HEK293 (cell line): ENCODE data around the gene CLEC2L.

Source experiments
- CTCF ChIA-PET: fragments of 350-600 bp; formaldehyde crosslinking; extraction: SDS; loops from one replicate; lab custom pipeline; 2021; ENCODE audit warnings: antibody characterized with exemption; lab: Yijun Ruan, JAX
- POLR2A ChIA-PET: fragments of 300-600 bp; formaldehyde crosslinking; extraction: SDS; loops from one replicate; lab custom pipeline; 2020; ENCODE audit warnings: antibody characterized with exemption, inconsistent platforms; lab: Yijun Ruan, JAX
- H3K27ac ChIP-seq: fragments of 200-500 bp; sonication (Bioruptor generic); 2 replicates; pipeline ENCODE4 v1.5.1; 2014; ENCODE audit warnings: low read depth, low read length, control low read depth, inconsistent platforms; ENCODE audit errors: extremely low read depth
- H3K36me3 ChIP-seq, 2 experiments: fragments of 200-500 bp in 1 of 2; sonication (Bioruptor generic) in 1 of 2; 1 replicate in 1 of 2; 2 replicates in 1 of 2; pipeline ENCODE4 v1.5.1; 2014 to 2017; ENCODE audit warnings: inconsistent platforms in 2 of 2, low read length in 2 of 2; ENCODE audit not compliant: control insufficient read depth in 2 of 2, insufficient read depth in 1 of 2
- H3K4me1 ChIP-seq: fragments of 200-500 bp; sonication (Bioruptor generic); 2 replicates; pipeline ENCODE4 v1.5.1; 2014; ENCODE audit warnings: mild to moderate bottlenecking, low read length, inconsistent platforms; ENCODE audit not compliant: control insufficient read depth, insufficient read depth
- H3K4me3 ChIP-seq: 2 replicates; pipeline ENCODE4 v1.5.1; 2011; ENCODE audit warnings: low read depth, mild to moderate bottlenecking, control low read depth, low read length, moderate library complexity
- H3K9me3 ChIP-seq: fragments of 200-500 bp; sonication (Bioruptor generic); 2 replicates; pipeline ENCODE4 v1.5.1; 2014; ENCODE audit warnings: low read depth, low read length, inconsistent platforms; ENCODE audit not compliant: control insufficient read depth, insufficient read depth
- EGR2 ChIP-seq: fragments of 450-650 bp; formaldehyde crosslinking; IDR thresholded peaks from 2 replicates; pipeline ENCODE4 v1.5.1; 2016; ENCODE audit warnings: low read depth, missing biosample characterization, missing genetic modification characterization
- GLI4 ChIP-seq: fragments of 450-650 bp; formaldehyde crosslinking; IDR thresholded peaks from 2 replicates; pipeline ENCODE4 v1.5.1; 2016; ENCODE audit warnings: missing biosample characterization, missing genetic modification characterization
- KLF17 ChIP-seq: fragments of 450-650 bp; formaldehyde crosslinking; IDR thresholded peaks from 2 replicates; pipeline ENCODE4 v1.5.1; 2016; ENCODE audit warnings: missing biosample characterization, missing genetic modification characterization
- KLF9 ChIP-seq: fragments of 450-650 bp; formaldehyde crosslinking; IDR thresholded peaks from 2 replicates; pipeline ENCODE4 v1.5.1; 2016; ENCODE audit warnings: missing biosample characterization, missing genetic modification characterization, low read depth
- MZF1 ChIP-seq: fragments of 450-650 bp; formaldehyde crosslinking; IDR thresholded peaks from 2 replicates; pipeline ENCODE4 v1.5.1; 2017; ENCODE audit warnings: missing biosample characterization, missing genetic modification characterization, borderline replicate concordance
- REST ChIP-seq: fragments of 450-650 bp; formaldehyde crosslinking; IDR thresholded peaks from 2 replicates; pipeline ENCODE4 v1.5.1; 2016; ENCODE audit warnings: missing biosample characterization, missing genetic modification characterization
- SP7 ChIP-seq: fragments of 450-650 bp; formaldehyde crosslinking; IDR thresholded peaks from 2 replicates; pipeline ENCODE4 v1.5.1; 2016; ENCODE audit warnings: missing biosample characterization, missing genetic modification characterization
- YY1 ChIP-seq: fragments of 450-650 bp; formaldehyde crosslinking; IDR thresholded peaks from 2 replicates; pipeline ENCODE4 v1.5.1; 2018; ENCODE audit warnings: missing biosample characterization, missing genetic modification characterization
- ZBTB21 ChIP-seq: fragments of 450-650 bp; formaldehyde crosslinking; IDR thresholded peaks from 2 replicates; pipeline ENCODE4 v1.5.1; 2017; ENCODE audit warnings: missing biosample characterization, missing genetic modification characterization
- ZEB2 ChIP-seq: fragments of 450-650 bp; formaldehyde crosslinking; IDR thresholded peaks from 2 replicates; pipeline ENCODE4 v1.5.1; 2016; ENCODE audit warnings: missing biosample characterization, missing genetic modification characterization
- ZNF10 ChIP-seq: fragments of 450-650 bp; formaldehyde crosslinking; IDR thresholded peaks from 2 replicates; pipeline ENCODE4 v1.5.1; 2017; ENCODE audit warnings: missing biosample characterization, missing genetic modification characterization
- ZNF174 ChIP-seq: fragments of 450-650 bp; formaldehyde crosslinking; IDR thresholded peaks from 2 replicates; pipeline ENCODE4 v1.5.0; 2017; ENCODE audit warnings: missing biosample characterization, mild to moderate bottlenecking, missing genetic modification characterization
- ZNF19 ChIP-seq: fragments of 450-650 bp; formaldehyde crosslinking; IDR thresholded peaks from 2 replicates; pipeline ENCODE4; 2016; ENCODE audit warnings: missing biosample characterization, missing genetic modification characterization, low read depth
- ZNF274 ChIP-seq, 2 experiments: fragments of 200-500 bp in 1 of 2; fragments of 450-650 bp in 1 of 2; sonication (Bioruptor generic) in 1 of 2; formaldehyde crosslinking in 1 of 2; IDR thresholded peaks; 2 replicates each; pipeline versions ENCODE4 v1.5.1 to v1.6.1; 2014 to 2016; ENCODE audit warnings: borderline replicate concordance in 1 of 2, inconsistent platforms in 1 of 2, low read length in 1 of 2, missing biosample characterization in 1 of 2, missing genetic modification characterization in 1 of 2
- ZNF37A ChIP-seq: fragments of 450-650 bp; IDR thresholded peaks from 2 replicates; pipeline ENCODE4 v1.5.1; 2018; ENCODE audit warnings: missing biosample characterization, missing genetic modification characterization
- ZNF404 ChIP-seq: fragments of 450-650 bp; formaldehyde crosslinking; IDR thresholded peaks from 2 replicates; pipeline ENCODE4 v1.5.1; 2017; ENCODE audit warnings: missing biosample characterization, missing genetic modification characterization
- ZNF433 ChIP-seq: fragments of 450-650 bp; formaldehyde crosslinking; IDR thresholded peaks from 2 replicates; pipeline ENCODE4 v1.5.1; 2016; ENCODE audit warnings: missing biosample characterization, missing genetic modification characterization, low read depth
- ZNF555 ChIP-seq: fragments of 450-650 bp; formaldehyde crosslinking; conservative IDR thresholded peaks from 2 replicates; pipeline ENCODE4 v1.5.1; 2017; ENCODE audit warnings: missing biosample characterization, mild to moderate bottlenecking, missing genetic modification characterization, inconsistent platforms
- ZNF561 ChIP-seq: fragments of 450-650 bp; IDR thresholded peaks from 2 replicates; pipeline ENCODE4 v1.5.1; 2018; ENCODE audit warnings: missing biosample characterization, missing genetic modification characterization, borderline replicate concordance
- ZNF658 ChIP-seq: fragments of 450-650 bp; formaldehyde crosslinking; IDR thresholded peaks from 2 replicates; pipeline ENCODE4; 2016; ENCODE audit warnings: missing biosample characterization, missing genetic modification characterization
- TF ChIP-seq, protein P1 (sequence below): fragments of 450-650 bp; formaldehyde crosslinking; IDR thresholded peaks from 2 replicates; pipeline ENCODE4 v1.5.1; 2017; ENCODE audit warnings: missing biosample characterization, missing genetic modification characterization
- TF ChIP-seq, protein P2 (sequence below): fragments of 450-650 bp; formaldehyde crosslinking; IDR thresholded peaks from 2 replicates; pipeline ENCODE4 v1.5.1; 2016; ENCODE audit warnings: missing biosample characterization, missing genetic modification characterization

Gene CLEC2L

GRCh38 chr7:139479620-139480019 lies 43.9 kb upstream of the CLEC2L start (continued):
- no peak for TF ChIP-seq ZNF658
- TF ChIP-seq ZBTB21 = no peak
- no peak for TF ChIP-seq ZNF433
- TF ChIP-seq SP7 (tag by site-specific recombination) = no peak
- TF ChIP-seq, protein P1, sequence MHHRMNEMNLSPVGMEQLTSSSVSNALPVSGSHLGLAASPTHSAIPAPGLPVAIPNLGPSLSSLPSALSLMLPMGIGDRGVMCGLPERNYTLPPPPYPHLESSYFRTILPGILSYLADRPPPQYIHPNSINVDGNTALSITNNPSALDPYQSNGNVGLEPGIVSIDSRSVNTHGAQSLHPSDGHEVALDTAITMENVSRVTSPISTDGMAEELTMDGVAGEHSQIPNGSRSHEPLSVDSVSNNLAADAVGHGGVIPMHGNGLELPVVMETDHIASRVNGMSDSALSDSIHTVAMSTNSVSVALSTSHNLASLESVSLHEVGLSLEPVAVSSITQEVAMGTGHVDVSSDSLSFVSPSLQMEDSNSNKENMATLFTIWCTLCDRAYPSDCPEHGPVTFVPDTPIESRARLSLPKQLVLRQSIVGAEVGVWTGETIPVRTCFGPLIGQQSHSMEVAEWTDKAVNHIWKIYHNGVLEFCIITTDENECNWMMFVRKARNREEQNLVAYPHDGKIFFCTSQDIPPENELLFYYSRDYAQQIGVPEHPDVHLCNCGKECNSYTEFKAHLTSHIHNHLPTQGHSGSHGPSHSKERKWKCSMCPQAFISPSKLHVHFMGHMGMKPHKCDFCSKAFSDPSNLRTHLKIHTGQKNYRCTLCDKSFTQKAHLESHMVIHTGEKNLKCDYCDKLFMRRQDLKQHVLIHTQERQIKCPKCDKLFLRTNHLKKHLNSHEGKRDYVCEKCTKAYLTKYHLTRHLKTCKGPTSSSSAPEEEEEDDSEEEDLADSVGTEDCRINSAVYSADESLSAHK (tag by site-specific recombination) = no peak
- no peak for TF ChIP-seq GLI4

- Histone ChIP-seq H3K4me3 (no peak overlapping the region), H3K4me1 (no peaks in the 10 kb centered on the region), H3K9me3 (no peaks in the 10 kb centered on the region)
- TF ChIP-seq YY1 = no peak
- TF ChIP-seq EGR2 (tag by site-specific recombination) = no peak
- TF ChIP-seq MZF1 (tag by site-specific recombination) = no peak
- TF ChIP-seq, protein P2, sequence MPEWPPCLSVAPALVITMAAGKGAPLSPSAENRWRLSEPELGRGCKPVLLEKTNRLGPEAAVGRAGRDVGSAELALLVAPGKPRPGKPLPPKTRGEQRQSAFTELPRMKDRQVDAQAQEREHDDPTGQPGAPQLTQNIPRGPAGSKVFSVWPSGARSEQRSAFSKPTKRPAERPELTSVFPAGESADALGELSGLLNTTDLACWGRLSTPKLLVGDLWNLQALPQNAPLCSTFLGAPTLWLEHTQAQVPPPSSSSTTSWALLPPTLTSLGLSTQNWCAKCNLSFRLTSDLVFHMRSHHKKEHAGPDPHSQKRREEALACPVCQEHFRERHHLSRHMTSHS (tag by site-specific recombination) = no peak
- no peak for TF ChIP-seq ZNF555
- TF ChIP-seq ZEB2 (tag by site-specific recombination) = no peak
- TF ChIP-seq ZNF274 (IDR thresholded peaks at IDR 0.05; ENCODE audit: low read length) = no peak
- no peak for TF ChIP-seq ZNF274 (tag by site-specific recombination; IDR thresholded peaks at IDR 0.05; ENCODE audit: borderline replicate concordance)
- no peak for TF ChIP-seq ZNF174 (tag by site-specific recombination)
- TF ChIP-seq, all 188 proteins: peak for 0
- ChIA-PET CTCF (interaction anchor here (0.7 to 1.0 kb wide), 3 partner anchors 8 to 164 kb away, joined by 3 read pairs; no protein-coding TSS in a partner anchor), POLR2A (no interaction called here)
- no peak overlapping the region for H3K27ac ChIP-seq
- H3K36me3 ChIP-seq = no peaks in the 10 kb centered on the region
Observed at GRCh38 chr7:139481364-139481763, 42.1 kb upstream of the CLEC2L start.

DNA sequence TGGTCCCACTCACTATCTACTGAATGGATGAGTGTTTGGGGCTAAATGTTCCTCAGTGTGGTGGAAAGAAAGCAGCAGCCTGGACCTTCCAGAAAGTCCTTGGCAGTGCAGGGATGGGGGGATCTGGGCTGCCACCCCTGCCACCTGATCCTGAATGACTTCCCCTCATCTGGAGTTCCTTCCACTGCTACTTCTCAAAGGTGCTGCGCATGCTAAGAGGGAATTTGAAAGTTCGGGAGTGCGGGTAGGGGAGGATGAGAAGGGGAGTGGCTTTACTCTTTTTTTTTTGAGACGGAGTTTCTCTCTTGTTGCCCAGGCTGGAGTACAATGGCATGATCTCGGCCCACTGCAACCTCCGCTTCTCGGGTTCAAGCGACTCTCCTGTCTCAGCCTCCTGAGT lies 41.4 kb upstream of the CLEC2L start:
- Histone ChIP-seq H3K4me1 (no peaks in the 10 kb centered on the region), H3K4me3 (no peak overlapping the region), H3K27ac (no peak overlapping the region), H3K9me3 (no peaks in the 10 kb centered on the region), H3K36me3 (no peaks in the 10 kb centered on the region)
- TF ChIP-seq ZNF37A (no peak), ZNF10 (tag by site-specific recombination) (0 out of 2 replicates have a peak, but pooled peaks have one; percentile 61)
- CTCF ChIA-PET = interaction anchor here (0.7 to 3.9 kb wide), 2 partner anchors 9 to 18 kb away, joined by 3 to 15 read pairs; no protein-coding TSS in a partner anchor
- POLR2A ChIA-PET = no interaction called here

- CTCF ChIA-PET = interaction anchor here (1.3 to 3.9 kb wide), 2 partner anchors 10 to 17 kb away, joined by 11 to 15 read pairs; no protein-coding TSS in a partner anchor
- no peaks in the 10 kb centered on the region for H3K4me1 ChIP-seq
- H3K27ac ChIP-seq = no peak overlapping the region; the same call in 1 of the 2 replicates
- no peaks in the 10 kb centered on the region for H3K36me3 ChIP-seq
- H3K9me3 ChIP-seq = no peaks in the 10 kb centered on the region
- H3K4me3 ChIP-seq = peak overlapping the region; percentile 38
- POLR2A ChIA-PET = interaction anchor here (0.5 to 1.4 kb wide), 3 partner anchors 47 to 139 kb away, joined by 3 to 5 read pairs (median 4); partner anchors contain the start of gene LUC7L2
- TF ChIP-seq KLF9 (no peak), ZNF404 (tag by site-specific recombination) (no peak), REST (tag by site-specific recombination) (no peak), KLF17 (tag by site-specific recombination) (no peak), ZNF19 (tag by site-specific recombination) (no peak), ZNF561 (tag by site-specific recombination) (no peak)
Observed at GRCh38 chr7:139482662-139483466, 40.6 kb upstream of the CLEC2L start.
